Muscle of leg (tissue), 11 donors: ENCODE data around the gene CD300H. TPM values are rescaled to one million over a fixed set of nuclear protein-coding genes. Genes with fewer than 3 reads are reported as not detected.

ENCODE experiments used
- DNase-seq: peaks from one replicate; pipeline ENCODE4 v3.0.0; 2013
- H3K27ac ChIP-seq: one replicate; pipeline ENCODE4 v1.5.1; 2013; ENCODE audit warnings: mild to moderate bottlenecking, low read length, control low read depth
- H3K27me3 ChIP-seq: one replicate; pipeline ENCODE4 v1.6.1; 2013; ENCODE audit warnings: low read length; ENCODE audit not compliant: control insufficient read depth, insufficient read depth
- H3K36me3 ChIP-seq: one replicate; pipeline ENCODE4 v1.6.1; 2013; ENCODE audit warnings: low read length; ENCODE audit not compliant: control insufficient read depth, insufficient read depth
- H3K4me1 ChIP-seq: one replicate; pipeline ENCODE4 v1.6.1; 2013; ENCODE audit warnings: low read length; ENCODE audit not compliant: control insufficient read depth, insufficient read depth
- H3K4me3 ChIP-seq: one replicate; pipeline ENCODE4 v1.5.1; 2013; ENCODE audit warnings: low read length, control low read depth
- H3K9me3 ChIP-seq: replicated peaks from 2 replicates; pipeline ENCODE4 v1.6.1; 2013; ENCODE audit warnings: low read depth, low read length; ENCODE audit not compliant: control insufficient read depth
- WGBS: methylation state at CpG from one replicate; pipeline ENCODE4 v1.1.5; 2013; ENCODE audit warnings: missing lambda C conversion rate; ENCODE audit not compliant: insufficient coverage; 5-methylcytosine and 5-hydroxymethylcytosine counted together
- polyA plus RNA-seq, 8 donors: library from polyadenylated mRNA; unstranded; fragments of 120-200 nt; gene quantifications; one replicate each; pipeline versions ENCODE4 v1.2.1 to v1.2.3, GENCODE V29; 2013; ENCODE audit warnings: inconsistent platforms in 1 of 8, low replicate concordance in 1 of 8; ENCODE audit not compliant: insufficient read length in 8 of 8, insufficient read depth in 1 of 8
- total RNA-seq: library from RNA; stranded (reverse); fragments of 120-200 nt; gene quantifications from one replicate; pipeline ENCODE4 v1.2.4, GENCODE V29; 2013

Gene CD300H
- total and polyA plus RNA-seq, 9 donors = 0.27 to 0.28 TPM; not detected in 7

GRCh38 chr17:74528491-74529199, 38.7 kb downstream of the CD300H start:
- WGBS = 80% methylated on average over 4 of the region's 8 CpGs
- Histone ChIP-seq H3K36me3 (no peaks in the 10 kb centered on the region), H3K4me1 (no peaks in the 10 kb centered on the region), H3K9me3 (no peaks in the 10 kb centered on the region), H3K4me3 (no peak overlapping the region), H3K27ac (no peak overlapping the region), H3K27me3 (peaks cover 5% of the 10 kb centered on the region)
- peak; percentile 83 for DNase-seq

- Histone ChIP-seq H3K27me3 (peaks cover 7% of the 10 kb centered on the region), H3K4me1 (no peaks in the 10 kb centered on the region), H3K9me3 (peaks cover 3% of the 10 kb centered on the region), H3K36me3 (no peaks in the 10 kb centered on the region), H3K4me3 (no peak overlapping the region), H3K27ac (no peak overlapping the region)
- no peak for DNase-seq
- 69% methylated on average over 6 of the region's 8 CpGs for WGBS
Observed at GRCh38 chr17:74527756-74528155, 39.6 kb downstream of the CD300H start.

GRCh38 chr17:74527081-74527480, 40.2 kb downstream of the CD300H start:
- Histone ChIP-seq H3K27me3 (peaks cover 4% of the 10 kb centered on the region), H3K27ac (no peak overlapping the region), H3K9me3 (peaks cover 3% of the 10 kb centered on the region), H3K4me3 (no peak overlapping the region), H3K36me3 (no peaks in the 10 kb centered on the region), H3K4me1 (no peaks in the 10 kb centered on the region)
- no peak for DNase-seq
- WGBS = 82% methylated on average over 4 of the region's 5 CpGs

- H3K27me3 ChIP-seq = peaks cover 4% of the 10 kb centered on the region
- H3K4me3 ChIP-seq = no peak overlapping the region
- H3K4me1 ChIP-seq = no peaks in the 10 kb centered on the region
- DNase-seq = no peak
- WGBS = 86% methylated on average over 1 of the region's 3 CpGs
- no peaks in the 10 kb centered on the region for H3K36me3 ChIP-seq
- H3K27ac ChIP-seq = no peak overlapping the region
- peaks cover 3% of the 10 kb centered on the region for H3K9me3 ChIP-seq
Observed at GRCh38 chr17:74526681-74527080, 40.6 kb downstream of the CD300H start.

GRCh38 chr17:74525781-74526288, 41.5 kb downstream of the CD300H start:
- Histone ChIP-seq H3K4me3 (no peak overlapping the region), H3K27ac (no peak overlapping the region), H3K4me1 (no peaks in the 10 kb centered on the region), H3K9me3 (peaks cover 3% of the 10 kb centered on the region), H3K27me3 (peaks cover 2% of the 10 kb centered on the region), H3K36me3 (no peaks in the 10 kb centered on the region)
- 81% methylated on average over 14 of the region's 14 CpGs for WGBS
- no peak for DNase-seq

DNA sequence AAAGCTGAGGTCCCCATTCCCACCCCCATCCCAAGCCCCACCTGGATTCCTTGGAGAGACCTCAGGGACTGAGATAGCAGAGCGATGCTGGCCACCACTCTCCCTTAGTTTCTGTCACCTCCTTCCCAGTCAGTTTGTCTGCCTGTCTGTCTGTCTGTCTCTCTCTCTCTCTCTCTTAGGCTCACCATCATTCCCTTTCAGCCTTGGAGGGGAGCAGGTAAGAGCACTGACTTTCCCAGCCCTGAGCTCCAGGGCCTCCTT, 41.9 kb downstream of the CD300H start:
- no peak for DNase-seq

DNA sequence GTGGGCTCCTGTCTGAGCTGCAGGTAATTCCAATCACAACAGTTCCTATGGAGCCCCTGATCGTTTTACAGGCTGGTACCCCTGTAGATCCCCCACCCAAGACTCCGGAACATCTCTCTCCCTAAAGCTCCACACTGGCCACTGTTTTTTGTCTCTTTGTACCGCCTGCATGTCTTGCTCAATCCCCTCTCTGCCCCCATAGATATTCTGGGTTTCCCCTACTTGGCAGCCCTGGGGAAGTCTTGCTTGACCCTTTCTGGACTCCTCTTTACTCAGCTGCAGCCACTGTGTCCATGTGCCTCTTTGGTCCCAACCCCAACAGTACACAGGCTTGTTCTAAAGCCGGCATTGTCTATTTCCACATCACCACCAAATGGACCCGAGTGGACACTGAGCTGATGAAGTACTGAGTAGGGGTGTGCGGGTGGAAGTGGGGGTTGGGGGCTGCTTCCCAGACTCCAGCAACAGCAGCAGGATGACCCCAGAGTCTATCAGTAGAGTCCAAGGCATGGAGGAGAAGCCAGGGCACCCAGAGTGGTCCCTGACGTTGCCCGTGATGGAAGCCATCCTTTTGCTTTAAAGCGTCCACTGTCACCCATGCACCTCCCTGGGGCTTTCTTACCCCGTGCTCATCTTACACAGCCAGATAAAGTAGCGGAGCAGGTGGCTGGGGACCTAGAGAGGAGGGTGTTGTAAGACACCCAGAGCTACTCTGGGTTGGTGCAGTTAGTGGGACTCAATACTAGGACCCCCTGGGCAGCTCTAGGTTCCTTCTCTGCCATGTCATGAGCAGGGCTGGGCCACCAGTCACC, 42.5 kb downstream of the CD300H start:
- Histone ChIP-seq H3K9me3 (peaks cover 3% of the 10 kb centered on the region), H3K36me3 (no peaks in the 10 kb centered on the region), H3K27me3 (peaks cover 2% of the 10 kb centered on the region), H3K4me1 (no peaks in the 10 kb centered on the region), H3K4me3 (no peak overlapping the region), H3K27ac (no peak overlapping the region)
- DNase-seq = no peak
- 78% methylated on average over 4 of the region's 11 CpGs for WGBS

More for the DNA sequence above, 41.9 kb downstream of the CD300H start:
- Histone ChIP-seq H3K9me3 (peaks cover 3% of the 10 kb centered on the region), H3K4me3 (no peak overlapping the region), H3K36me3 (no peaks in the 10 kb centered on the region), H3K27ac (no peak overlapping the region), H3K4me1 (no peaks in the 10 kb centered on the region), H3K27me3 (peaks cover 2% of the 10 kb centered on the region)
- WGBS = 100% methylated on average over 1 of the region's 1 CpG

GRCh38 chr17:74523308-74523707, 44.0 kb downstream of the CD300H start:
- Histone ChIP-seq H3K27ac (no peak overlapping the region), H3K27me3 (peaks cover 2% of the 10 kb centered on the region), H3K9me3 (peaks cover 3% of the 10 kb centered on the region), H3K4me1 (no peaks in the 10 kb centered on the region), H3K4me3 (no peak overlapping the region), H3K36me3 (no peaks in the 10 kb centered on the region)
- no peak for DNase-seq
- WGBS = 91% methylated on average over 3 of the region's 3 CpGs

GRCh38 chr17:74522381-74523105, 44.8 kb downstream of the CD300H start:
- 86% methylated on average over 10 of the region's 10 CpGs for WGBS
- no peak overlapping the region for H3K4me3 ChIP-seq

DNA sequence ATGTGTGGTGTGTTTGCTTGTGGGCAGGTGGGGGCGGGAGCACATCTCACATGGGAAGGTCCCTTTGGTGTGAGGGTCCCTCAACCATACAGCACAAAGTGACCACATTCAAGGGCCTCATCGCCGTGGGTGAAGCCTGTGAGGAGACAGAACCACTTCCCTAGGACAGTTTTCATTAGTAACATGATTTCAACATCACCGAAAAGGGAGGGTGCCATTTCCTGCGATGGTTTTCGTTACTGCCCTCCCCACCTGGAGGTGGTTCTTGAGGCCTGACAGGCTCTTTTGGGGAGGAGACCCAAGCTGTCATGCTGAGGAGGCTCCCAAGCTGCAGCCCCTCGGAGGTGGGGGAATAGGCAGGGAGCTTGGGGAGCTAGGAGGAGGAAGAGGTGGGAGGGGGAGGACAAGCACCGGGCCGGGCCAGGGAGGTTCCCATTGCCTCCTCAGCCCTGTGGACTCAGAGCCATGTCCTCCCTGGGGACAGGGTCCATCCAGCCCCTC, 45.6 kb downstream of the CD300H start:
- Histone ChIP-seq H3K27me3 (peaks cover 2% of the 10 kb centered on the region), H3K27ac (peak overlapping the region; percentile 76), H3K4me1 (no peaks in the 10 kb centered on the region), H3K9me3 (peaks cover 3% of the 10 kb centered on the region), H3K36me3 (no peaks in the 10 kb centered on the region), H3K4me3 (no peak overlapping the region)
- 77% methylated on average over 4 of the region's 9 CpGs for WGBS
- peak; percentile 43 for DNase-seq

More at GRCh38 chr17:74522381-74523105, 44.8 kb downstream of the CD300H start:
- H3K36me3 ChIP-seq = no peaks in the 10 kb centered on the region
- no peaks in the 10 kb centered on the region for H3K4me1 ChIP-seq
- H3K27me3 ChIP-seq = peaks cover 2% of the 10 kb centered on the region
- H3K27ac ChIP-seq = no peak overlapping the region
- DNase-seq = no peak
- H3K9me3 ChIP-seq = peaks cover 3% of the 10 kb centered on the region
